Erythroblast (primary cell): ENCODE measurements around the gene PARP9.

Experiments
- GATA1 ChIP-seq: IDR thresholded peaks from 2 replicates; pipeline ENCODE4 v1.6.1; 2011; ENCODE audit warnings: low read depth, mild to moderate bottlenecking, control low read depth, low read length, moderate library complexity
- POLR2A ChIP-seq: IDR thresholded peaks from 2 replicates; pipeline ENCODE4 v1.6.1; 2011; ENCODE audit warnings: mild to moderate bottlenecking, low read length

DNA sequence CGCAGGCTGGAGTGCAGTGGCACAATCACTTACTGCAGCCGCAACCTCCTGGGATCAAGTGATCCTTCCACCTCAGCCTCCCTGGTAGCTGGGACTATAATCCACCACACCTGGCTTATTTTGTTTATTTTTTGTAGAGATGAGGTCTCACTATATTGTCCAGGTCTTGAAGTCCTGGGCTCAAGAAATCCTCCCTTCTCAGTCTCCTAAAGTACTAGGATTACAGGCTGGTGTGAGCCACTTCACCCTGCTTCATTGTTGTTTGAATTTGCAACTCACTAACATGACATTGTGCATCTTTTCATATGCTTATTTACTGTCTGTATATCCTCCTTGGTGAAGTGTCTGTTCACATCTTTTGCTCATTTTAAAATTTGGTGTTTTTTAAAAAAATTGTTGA is 23.5 kb upstream of the PARP9 start:
- TF ChIP-seq POLR2A (no peak), GATA1 (no peak)
